Measurements from ENCODE around the gene HPCAL4. TPM values are rescaled to one million over a fixed set of nuclear protein-coding genes. Genes with fewer than 3 reads are reported as not detected.

HPCAL4 gene
- total RNA-seq, result 3.0 and 3.1 TPM in 2 replicates

- intact Hi-C loops (cut with micrococcal nuclease), result loop anchor here (1.0 kb wide), 4 partner anchors 19 to 47 kb away; partner anchors contain the start of genes NT5C1A and PPIE
Measured at GRCh38 chr1:39691383-39692151, at the start of gene HPCAL4. Gene HPCAL4 (minus strand): TSS chr1:39691433. CDS start chr1:39684603, 6,830 bp downstream.

- intact Hi-C loops (cut with micrococcal nuclease), result loop anchor here (1.0 to 10.0 kb wide), 4 partner anchors 47 to 544 kb away; partner anchors contain the start of genes CAP1, HPCAL4 and MYCL
Measured at GRCh38 chr1:39738622-39739366, 47.6 kb upstream of the HPCAL4 start, which contains the start of gene PPIE. Gene PPIE (plus strand): TSS chr1:39738882. CDS start chr1:39738901, 19 bp downstream.

- intact Hi-C loops (cut with micrococcal nuclease), result loop anchor here (1.0 to 10.0 kb wide), 4 partner anchors 46 to 543 kb away; partner anchors contain the start of genes CAP1, HPCAL4 and MYCL
Measured at GRCh38 chr1:39737546-39738169, 46.4 kb upstream of the HPCAL4 start.

GRCh38 chr1:39735731-39736130, 44.5 kb upstream of the HPCAL4 start:
- intact Hi-C loops (cut with micrococcal nuclease), result loop anchor here (10.0 kb wide), 2 partner anchors 169 to 541 kb away; partner anchors contain the start of gene MYCL

GRCh38 chr1:39733161-39733560, 41.9 kb upstream of the HPCAL4 start:
- intact Hi-C loops (cut with micrococcal nuclease), result loop anchor here (10.0 kb wide), 2 partner anchors 172 to 538 kb away; partner anchors contain the start of gene MYCL

- intact Hi-C loops (cut with micrococcal nuclease), result loop anchor here (10.0 kb wide), 2 partner anchors 172 to 538 kb away; partner anchors contain the start of gene MYCL
Measured at GRCh38 chr1:39732730-39733129, 41.5 kb upstream of the HPCAL4 start.

- intact Hi-C loops (cut with micrococcal nuclease), result loop anchor here (10.0 kb wide), 2 partner anchors 175 to 535 kb away; partner anchors contain the start of gene MYCL
Measured at GRCh38 chr1:39729842-39730241, 38.6 kb upstream of the HPCAL4 start.

- intact Hi-C loops (cut with micrococcal nuclease), result no loop called here
Measured at GRCh38 chr1:39729030-39729429, 37.8 kb upstream of the HPCAL4 start.

GRCh38 chr1:39727932-39728317, 36.7 kb upstream of the HPCAL4 start:
- intact Hi-C loops (cut with micrococcal nuclease), result no loop called here

GRCh38 chr1:39727221-39727931, 36.1 kb upstream of the HPCAL4 start:
- intact Hi-C loops (cut with micrococcal nuclease), result no loop called here

- intact Hi-C loops (cut with micrococcal nuclease), result no loop called here
Measured at GRCh38 chr1:39726600-39726999, 35.4 kb upstream of the HPCAL4 start.

GRCh38 chr1:39722495-39722894, 31.3 kb upstream of the HPCAL4 start:
- intact Hi-C loops (cut with micrococcal nuclease), result no loop called here

- intact Hi-C loops (cut with micrococcal nuclease), result loop anchor here (2.0 kb wide), 1 partner anchor 623 kb away; no protein-coding TSS in a partner anchor
Measured at GRCh38 chr1:39721664-39722063, 30.4 kb upstream of the HPCAL4 start.

- intact Hi-C loops (cut with micrococcal nuclease), result loop anchor here (1.0 to 2.0 kb wide), 6 partner anchors 29 to 622 kb away; partner anchors contain the start of genes HPCAL4 and NT5C1A
Measured at GRCh38 chr1:39720094-39720999, 29.1 kb upstream of the HPCAL4 start.

GRCh38 chr1:39717809-39718208, 26.6 kb upstream of the HPCAL4 start:
- intact Hi-C loops (cut with micrococcal nuclease), result no loop called here

GRCh38 chr1:39713557-39713956, 22.3 kb upstream of the HPCAL4 start:
- intact Hi-C loops (cut with micrococcal nuclease), result no loop called here

GRCh38 chr1:39711966-39712340, 20.7 kb upstream of the HPCAL4 start:
- intact Hi-C loops (cut with micrococcal nuclease), result no loop called here

- intact Hi-C loops (cut with micrococcal nuclease), result no loop called here
Measured at GRCh38 chr1:39711104-39711965, 20.1 kb upstream of the HPCAL4 start.

Measured in T-helper 1 cell treated with Interleukin-12 subunit alpha and Interleukin-12 subunit beta and Interleukin-4 antibody, amounts not matched to agents 30 ng/mL and 1 ng/mL, for 36 hours (primary cell).